GM18909 (cell line): Measurements from ENCODE around the gene ZNF333.

Experiments used
- ATAC-seq: cut with Tn5 transposase; IDR thresholded peaks from one replicate; pipeline ENCODE4 v1.9.1; 2021; ENCODE audit warnings: mild to moderate bottlenecking; ENCODE audit not compliant: unreplicated experiment, poor library complexity

The ZNF333 gene

DNA sequence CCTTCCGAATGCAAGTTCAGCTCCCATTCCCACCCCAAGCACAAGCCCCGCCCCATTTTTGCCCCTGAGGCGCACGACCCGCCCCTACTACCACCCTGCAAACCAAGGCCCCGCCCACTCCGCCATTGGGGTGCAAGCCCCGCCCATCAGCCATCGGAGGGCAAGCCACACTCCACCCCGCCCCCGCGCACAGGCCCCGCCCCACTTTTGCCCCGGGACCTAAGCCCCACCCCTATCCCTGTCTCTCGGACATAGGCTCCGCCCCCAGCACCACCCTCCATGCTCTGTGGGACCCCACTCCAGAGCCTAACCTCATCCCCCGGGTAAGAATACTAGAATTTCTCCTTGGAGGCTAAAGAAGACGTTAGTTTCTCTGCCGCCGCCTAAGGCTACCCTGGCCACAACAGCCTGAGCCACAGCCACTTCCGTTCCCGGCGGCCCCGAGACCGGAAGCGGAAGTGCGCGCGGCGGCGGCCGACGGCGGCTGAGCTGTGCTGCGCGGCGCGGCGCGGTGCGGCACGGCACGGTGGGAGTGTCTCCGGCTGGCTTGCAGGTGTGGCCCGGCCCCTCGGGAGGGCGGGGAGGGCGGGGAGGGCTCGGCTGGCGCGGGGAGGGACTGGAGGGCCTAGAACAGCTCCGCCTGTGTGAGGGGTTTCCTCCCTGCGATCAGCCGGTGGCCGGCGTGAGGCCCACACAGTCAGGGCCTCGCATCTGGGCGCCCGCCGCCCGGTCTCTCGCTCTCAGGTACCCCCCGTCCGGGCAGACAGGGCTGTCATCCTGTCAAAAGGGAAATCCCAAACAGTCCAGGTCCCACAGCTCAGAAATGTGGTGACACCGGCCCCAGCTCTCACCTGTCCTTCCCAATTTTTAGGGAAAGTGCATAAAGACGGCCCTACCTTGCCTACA is at the start of gene ZNF333:
ZNF333 (plus strand) TSS at position 451 of the 906 bp plus-strand sequence. CDS start 3,444 bp downstream, outside the sequence.
- peak; percentile 89 for ATAC-seq

DNA sequence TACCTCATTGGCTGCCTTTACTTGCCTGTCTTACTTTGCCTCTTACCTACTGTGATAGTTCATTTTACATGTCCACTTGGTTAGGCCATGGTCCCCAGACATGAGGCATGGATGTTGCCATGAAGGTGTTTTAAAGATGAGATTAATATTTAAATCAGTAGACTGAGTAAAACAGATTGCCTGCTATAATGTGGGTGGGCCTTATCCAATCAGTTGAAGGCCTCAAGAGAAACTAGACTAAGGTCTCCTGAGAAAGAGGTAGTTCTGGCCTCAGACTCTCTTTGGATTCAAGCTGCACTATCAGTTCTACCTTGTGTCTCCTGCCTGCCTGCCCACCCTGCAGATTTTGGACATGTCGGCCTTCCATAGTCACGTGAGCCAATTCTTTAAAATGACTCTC is 41.3 kb upstream of the ZNF333 start:
- no peak for ATAC-seq

DNA sequence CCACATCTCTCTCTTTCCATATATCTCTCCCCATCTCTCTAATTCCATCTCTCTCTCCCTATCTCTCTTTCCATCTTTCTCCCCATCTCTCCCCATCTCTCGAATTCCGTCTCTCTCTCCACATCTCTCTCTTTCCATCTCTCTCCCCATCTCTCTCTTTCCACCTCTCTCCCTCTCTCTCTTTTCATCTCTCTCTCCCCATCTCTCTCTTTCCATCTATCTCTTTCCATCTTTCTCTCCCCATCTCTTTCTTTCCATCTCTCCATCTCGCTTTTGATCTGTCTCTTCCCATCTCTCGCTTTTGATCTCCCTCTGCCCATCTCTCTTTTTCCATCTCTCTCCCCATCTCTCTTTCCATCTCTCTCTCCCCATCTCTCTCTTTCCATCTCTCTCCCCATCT is 40.8 kb upstream of the ZNF333 start:
- ATAC-seq: no peak

DNA sequence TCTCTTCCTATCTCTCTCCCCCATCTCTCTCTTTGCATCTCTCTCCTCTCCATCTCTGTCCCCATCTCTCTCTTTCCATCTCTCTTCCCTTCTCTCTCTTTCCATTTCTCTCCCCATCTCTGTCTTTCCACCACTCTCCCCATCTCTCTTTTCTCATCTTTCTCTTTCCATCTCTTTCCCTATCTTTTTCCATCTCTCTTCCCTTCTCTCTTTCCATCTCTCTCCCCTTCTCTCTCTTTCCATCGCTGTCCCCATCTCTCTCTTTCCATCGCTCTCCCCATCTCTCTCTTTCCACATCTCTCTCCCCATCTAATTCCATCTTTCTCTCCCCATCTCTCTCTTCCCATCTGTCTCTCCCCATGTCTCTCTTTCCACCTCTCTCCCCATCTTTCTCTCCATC is 39.7 kb upstream of the ZNF333 start:
- ATAC-seq: no peak

DNA sequence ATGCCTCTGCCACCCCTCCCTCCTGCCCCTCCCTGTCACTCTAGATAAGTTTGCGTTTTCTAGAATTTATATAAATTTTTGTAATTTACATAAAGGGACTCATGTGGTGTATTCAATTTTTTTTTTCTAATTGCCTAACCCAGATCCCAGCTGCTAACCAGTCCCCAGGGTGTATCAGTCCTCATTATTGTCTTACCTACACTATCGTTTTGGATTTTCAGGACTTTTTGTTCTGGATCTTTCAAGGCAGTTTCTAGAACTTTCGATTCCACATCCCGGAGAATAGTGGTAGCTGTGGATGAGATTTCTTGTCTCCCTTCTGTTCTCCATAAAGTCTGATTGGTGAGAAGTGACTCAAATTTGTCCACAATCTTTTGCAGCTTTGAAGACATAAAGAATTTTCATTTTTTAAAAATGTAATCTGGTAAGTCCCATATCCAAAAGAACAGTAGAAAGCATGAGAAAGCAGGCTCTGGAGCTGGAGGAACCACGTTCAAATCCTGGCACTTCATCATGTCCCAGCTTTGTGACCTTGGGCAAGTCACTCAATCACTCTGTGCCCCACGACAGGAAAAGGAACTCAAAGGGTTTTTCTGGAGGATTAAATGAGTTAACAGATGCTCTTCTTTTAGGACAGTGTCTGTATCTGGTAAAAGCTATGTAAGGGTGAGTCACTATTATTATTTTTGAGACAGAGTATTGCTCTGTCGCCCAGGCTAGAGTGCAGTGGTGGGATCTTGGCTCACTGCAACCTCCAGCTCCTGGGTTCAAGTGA is 34.9 kb upstream of the ZNF333 start:
- no peak for ATAC-seq

DNA sequence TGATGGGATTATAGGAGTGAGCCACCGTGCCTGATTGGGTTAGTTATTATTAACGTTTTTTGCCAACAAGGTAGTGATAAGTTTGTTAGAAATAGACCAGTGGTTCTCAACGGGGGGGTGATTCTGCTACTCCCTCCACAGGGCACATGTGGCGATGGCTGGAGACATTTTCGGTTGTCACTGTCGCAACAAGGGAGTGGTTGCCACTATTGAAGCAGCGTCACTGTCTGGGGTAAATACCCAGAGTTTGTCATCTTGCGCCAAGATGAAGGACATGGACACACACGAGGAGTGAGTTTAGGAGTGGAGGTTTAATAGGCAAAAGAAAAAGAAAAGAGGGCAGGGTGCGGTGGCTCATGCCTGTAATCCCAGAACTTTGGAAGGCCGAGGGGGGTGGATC is 34.1 kb upstream of the ZNF333 start:
- ATAC-seq: no peak

DNA sequence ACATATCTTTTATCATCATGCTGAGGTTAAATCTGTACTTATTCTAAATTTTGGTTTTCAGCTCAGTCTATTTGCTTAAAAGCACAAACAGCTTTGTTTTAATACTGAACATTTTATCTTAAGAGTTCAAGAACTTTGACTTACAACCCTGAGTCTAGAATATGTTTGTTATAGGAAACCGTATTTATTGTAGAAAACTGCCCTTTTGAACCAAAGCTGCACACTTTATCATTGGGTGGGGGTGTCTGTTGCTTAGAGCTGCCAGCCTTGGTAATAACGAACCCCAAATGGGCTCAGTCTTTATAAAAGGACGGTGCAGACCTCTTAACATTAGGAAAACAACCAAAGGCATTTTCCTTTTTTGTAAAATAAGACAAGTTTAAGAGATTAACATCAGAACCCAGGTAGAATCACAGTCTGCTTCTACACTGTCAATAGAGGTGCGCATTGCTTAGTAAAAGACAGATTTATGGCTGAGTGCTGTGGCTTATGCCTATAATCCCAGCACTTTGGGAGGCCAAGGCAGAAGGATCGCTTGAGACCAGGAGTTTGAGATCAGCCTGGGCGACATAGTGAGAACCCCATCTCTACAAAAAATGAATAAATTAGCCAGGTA is 29.9 kb upstream of the ZNF333 start:
- no peak for ATAC-seq

DNA sequence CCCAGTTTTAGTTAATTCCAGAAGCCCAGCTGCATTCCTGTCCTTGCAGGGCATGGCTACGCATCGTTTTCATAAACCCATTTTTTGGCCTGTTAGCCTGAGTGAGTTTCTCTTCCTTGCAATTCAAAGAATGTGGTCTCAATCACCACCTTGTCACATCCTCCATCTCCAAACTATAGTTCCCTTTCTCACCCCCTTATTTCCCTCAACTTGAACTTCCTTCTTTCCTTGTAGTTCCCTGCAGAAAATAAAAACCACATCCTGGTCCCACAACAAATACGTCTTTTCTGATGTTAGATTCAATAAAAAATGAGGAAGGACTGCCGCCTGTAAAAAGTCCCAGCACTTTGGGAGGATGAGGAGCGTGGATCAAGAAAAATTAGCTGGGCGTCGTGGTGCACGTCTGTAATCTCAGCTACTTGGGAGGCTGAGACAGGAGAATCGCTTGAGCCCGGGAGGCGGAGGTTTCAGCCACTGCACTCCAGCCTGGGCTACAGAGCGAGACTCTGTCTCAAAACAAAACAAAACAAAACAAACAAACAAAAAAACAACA is 28.4 kb upstream of the ZNF333 start:
- no peak for ATAC-seq

DNA sequence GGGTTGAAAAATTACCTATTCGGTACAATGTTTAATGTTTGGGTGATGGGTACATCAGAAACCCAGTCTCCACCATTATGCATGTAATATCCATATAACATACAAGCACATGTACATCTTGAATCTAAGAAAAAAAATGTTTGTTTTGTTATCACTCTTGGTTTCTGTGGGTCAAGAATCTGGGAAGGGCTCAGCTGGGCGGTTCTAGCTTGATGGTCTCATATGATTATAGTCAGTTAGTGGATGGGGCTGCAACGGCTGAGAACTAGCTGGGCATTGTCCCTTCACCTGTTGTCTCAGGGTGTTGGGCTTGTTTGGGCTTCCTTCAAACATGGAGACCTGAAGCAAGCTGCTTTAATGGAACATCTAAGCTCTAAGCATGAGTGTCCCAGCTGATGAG is 19.9 kb upstream of the ZNF333 start:
- no peak for ATAC-seq

DNA sequence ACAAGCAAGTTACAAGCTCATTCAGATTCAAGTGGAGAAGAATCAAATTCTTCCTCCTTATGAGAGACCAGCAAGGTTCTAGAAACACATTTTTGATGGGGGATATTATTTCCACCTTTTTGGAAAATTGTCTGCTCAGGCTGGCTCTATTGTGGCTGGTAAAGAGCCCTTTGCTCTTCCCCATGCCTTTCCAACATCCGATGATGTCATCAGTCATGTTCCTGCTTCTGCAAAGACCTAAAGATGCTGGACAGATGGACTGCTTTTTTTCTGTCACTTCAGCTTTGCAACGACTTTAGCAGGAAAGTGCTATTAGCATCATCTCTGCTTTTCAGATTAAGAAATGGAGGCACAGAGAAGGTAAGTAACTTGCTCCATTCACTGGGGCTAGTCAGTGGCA is 19.4 kb upstream of the ZNF333 start:
- ATAC-seq: no peak

DNA sequence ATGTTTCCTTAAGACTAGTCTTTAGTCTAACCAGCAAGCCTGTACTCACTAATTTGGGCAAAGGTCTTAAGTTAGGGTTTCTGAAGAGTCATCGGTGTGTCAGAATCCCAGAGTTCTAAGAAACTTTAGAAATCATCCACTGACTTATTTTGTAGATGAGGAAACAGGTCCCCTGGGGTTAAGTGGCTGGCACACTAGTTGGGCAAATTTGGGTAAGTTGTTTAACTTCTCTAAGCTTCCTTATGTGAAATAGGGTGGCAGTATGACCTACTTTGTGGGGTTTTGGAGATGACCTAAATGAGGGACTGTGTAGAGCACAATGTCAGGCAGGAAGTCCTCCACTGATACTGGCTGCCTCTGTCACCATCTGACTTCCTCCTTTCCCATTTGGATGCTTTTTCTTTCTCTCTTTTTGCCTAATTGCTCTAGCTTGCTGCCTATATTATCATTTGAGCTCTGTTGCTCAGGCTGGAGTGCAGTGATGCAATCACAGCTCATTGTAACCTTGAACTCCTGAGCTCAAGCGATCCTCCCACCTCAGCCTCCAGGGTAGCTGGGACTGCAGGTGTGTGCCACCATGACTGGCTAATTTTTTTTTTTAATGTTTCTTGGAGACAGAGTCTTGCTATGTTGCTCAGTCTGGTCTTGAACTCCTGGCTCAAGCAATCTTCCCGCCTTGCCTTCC is 17.5 kb upstream of the ZNF333 start:
- no peak for ATAC-seq

DNA sequence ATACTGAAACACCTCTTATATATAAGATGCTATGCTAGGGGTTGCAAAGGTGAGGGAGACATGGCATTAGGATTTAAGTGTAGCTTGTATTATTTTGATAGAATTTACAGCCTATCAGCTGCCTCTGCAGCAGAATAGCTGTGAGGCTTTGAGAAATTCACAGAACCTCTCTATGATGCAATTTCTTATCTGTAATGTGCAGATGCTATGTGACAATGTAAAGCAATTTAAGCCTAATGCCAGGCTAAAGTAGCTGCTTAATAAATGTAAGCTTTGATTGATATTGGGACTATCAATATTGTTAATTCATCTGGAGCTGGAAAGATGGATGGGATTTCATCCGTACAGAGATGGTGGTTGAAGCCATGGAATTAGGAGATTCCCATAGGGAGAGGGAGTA is 16.8 kb upstream of the ZNF333 start:
- no peak for ATAC-seq

DNA sequence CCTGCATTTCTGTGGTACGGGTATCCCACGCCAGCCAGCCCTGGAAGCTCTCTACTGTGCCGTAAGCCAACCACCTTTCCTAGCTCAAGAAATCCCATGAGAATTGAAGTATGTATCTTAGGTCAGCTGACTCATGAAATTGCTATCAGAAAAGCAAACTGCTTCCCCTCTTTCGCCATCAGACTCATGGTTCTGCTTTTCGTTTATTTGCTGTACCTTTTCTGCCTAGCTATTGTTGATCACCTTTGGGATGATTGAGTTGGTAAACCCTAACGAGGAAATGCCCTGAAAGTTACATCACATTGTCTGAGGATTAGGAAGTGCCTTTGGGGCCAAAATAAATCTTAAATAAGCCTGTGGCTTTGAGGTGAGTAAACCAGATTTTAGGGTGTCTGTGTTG is 15.1 kb upstream of the ZNF333 start, which contains the start of gene ADGRE3:
ADGRE3 (minus strand) TSS at position 81 of the 400 bp plus-strand sequence; CDS start at position 7, 74 bp downstream.
- no peak for ATAC-seq

DNA sequence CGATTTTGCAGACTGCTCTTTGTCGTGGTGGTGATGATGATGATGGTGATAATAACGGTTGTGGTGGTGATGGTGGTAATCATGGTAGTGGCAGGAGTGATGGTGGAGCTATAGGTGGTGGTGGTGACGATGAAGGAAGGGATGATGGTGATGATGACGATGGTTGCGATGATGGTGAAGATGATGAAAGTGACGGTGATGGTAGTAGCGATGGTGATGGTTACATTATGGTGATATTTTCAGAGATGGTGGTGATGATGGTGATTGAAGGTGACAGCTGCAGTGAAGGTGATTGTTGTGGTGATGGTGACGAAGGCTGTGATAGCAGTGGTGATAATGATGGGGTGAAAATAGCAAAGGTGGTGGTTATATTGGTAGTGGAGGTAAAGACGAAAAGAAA is 13.1 kb upstream of the ZNF333 start:
- ATAC-seq: no peak

DNA sequence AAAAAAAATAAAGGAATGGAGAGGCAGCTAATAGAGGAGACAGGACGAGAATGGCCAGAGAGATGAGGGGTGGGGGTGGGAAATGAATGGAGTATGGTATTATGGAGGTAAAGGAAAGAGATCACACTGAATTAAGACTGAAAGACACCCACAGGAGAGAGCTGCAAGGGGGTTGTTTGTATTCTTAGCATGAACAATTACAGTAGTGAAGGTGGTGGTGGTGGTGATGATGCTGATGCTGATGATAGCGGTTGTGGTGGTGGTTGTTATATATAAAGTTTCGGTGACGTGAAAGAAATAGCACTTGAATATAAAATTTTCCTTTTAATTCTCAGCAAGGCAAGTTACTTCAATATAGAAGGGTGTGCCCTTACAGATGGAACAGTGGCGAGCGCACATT is 12.4 kb upstream of the ZNF333 start:
- no peak for ATAC-seq

DNA sequence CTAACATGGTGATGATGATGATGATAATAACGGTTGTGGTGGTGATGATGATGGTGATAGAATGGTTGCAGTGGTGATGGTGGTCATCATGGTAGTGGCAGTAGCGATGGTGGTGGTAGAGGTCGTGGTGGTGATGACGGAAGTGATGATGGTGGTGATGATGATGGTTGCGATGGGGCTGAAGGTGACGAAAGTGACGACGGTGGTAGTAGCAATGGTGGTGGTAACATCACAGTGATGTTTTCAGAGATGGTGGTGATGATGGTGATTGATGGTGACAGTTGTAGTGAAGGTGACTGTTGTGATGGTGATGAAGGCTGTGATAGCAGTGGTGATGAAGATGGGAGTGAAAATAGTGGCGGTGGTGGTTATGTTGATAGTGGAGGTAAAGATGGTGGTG is 11.6 kb upstream of the ZNF333 start:
- ATAC-seq: no peak

DNA sequence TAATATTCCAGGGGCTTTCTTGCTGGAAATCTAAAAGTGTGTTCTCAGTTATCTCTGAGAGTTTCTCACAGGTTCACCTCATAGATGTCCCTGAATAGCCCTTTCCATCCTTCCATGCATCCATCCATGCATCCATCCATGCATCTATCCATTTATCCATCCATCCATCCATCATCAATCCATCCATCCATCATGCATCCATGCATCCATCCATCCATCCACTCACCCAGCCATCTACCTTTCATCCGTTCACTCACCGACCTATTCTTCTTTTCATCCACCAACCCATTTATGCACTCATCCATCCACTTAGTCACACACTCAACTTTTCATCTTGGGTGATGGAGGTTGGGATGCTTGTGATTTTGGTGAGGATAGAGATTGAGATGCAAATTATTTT is 7.8 kb upstream of the ZNF333 start:
- no peak for ATAC-seq

DNA sequence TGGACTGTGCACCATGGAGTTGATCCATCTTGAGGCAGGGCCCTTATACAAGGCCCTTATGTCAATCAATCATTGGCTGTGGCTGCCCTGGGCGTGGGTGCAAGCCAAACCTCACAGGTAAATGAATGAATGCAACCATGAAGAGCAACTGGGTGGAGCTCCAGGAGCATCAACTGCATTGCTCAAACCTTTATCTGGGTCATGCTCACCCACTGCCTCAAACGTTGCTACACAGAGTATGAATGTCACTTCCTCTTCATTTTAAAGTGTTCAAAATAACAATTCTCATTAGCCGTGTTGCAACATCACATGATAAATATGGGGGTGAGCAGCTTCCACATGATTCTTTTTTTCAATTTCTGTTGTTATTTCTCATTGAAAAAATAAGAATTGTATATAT is 6.4 kb upstream of the ZNF333 start:
- no peak for ATAC-seq

DNA sequence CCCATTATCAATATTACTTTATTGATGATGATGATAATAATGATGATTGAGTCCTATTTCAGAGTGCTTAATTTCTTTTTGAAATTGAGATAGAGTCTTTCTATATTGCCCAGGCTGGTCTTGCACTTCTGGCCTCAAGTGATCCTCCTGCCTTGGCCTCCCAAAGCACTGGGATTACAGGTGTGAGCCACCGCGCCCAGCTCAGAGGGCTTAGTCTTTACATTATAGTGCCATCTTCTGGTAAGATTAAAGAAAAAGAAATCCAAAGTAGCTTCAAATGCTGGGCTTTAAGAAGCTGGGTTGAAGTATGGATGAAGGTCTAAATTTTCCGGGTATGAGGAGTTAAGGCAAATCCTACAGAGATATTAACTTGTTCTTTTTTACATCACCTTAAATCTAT is 3.4 kb upstream of the ZNF333 start:
- ATAC-seq: no peak

DNA sequence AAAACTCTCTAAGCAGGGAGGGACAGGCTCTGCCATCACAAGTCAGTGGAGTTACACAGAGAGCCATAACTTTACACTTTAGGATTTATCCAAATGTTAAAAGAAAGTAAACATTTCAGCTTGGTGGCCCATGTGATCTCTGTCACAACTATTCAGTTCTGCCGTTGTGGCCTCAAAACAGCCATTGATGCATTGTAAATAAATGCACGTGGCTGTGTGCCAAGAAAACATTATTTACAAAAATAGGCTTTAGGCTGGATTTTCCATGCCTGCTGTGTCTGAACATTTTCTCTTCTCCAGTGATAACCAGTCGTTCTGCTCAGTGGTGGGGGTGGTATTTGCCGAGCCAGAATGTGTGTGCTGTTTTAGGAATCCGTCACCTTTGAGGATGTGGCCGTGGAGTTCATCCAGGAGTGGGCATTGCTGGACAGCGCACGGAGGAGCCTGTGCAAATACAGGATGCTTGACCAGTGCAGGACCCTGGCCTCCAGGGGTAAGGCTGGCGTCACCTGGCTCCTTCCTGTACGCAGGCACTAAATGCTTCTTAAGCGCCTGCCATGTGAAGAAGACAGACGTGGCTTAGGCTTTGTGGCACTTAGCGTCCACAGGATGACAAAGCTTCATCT is 4.9 kb downstream of the ZNF333 start:
- ATAC-seq: no peak
